Parathyroid adenoma (tissue), 2 donors: Measurements from ENCODE around the gene FIGN.

Experiments
- H2AFZ ChIP-seq: fragments of 300-600 bp; sonication (generic); one replicate; pipeline ENCODE4 v1.7.0; 2017; ENCODE audit warnings: antibody characterized with exemption, mild to moderate bottlenecking
- H3K27ac ChIP-seq: fragments of 300-600 bp; sonication (generic); one replicate; pipeline ENCODE4 v1.7.0; 2017
- H3K27me3 ChIP-seq: fragments of 300-600 bp; sonication (generic); one replicate; pipeline ENCODE4 v1.7.0; 2017; ENCODE audit warnings: low read length; ENCODE audit not compliant: control insufficient read depth, insufficient read depth
- H3K36me3 ChIP-seq: fragments of 300-600 bp; sonication (generic); one replicate; pipeline ENCODE4 v1.7.0; 2017; ENCODE audit warnings: low read length; ENCODE audit not compliant: control insufficient read depth, insufficient read depth
- H3K4me1 ChIP-seq: fragments of 300-600 bp; sonication (generic); one replicate; pipeline ENCODE4 v1.7.0; 2017; ENCODE audit warnings: control low read depth
- H3K4me2 ChIP-seq: fragments of 300-600 bp; sonication (generic); one replicate; pipeline ENCODE4 v1.7.0; 2017; ENCODE audit warnings: low read length
- H3K4me3 ChIP-seq: fragments of 300-600 bp; sonication (generic); one replicate; pipeline ENCODE4 v1.7.0; 2017; ENCODE audit warnings: low read depth, low read length
- H3K79me2 ChIP-seq: fragments of 300-600 bp; sonication (generic); one replicate; pipeline ENCODE4 v1.7.0; 2017; ENCODE audit warnings: control low read depth
- H3K9ac ChIP-seq: fragments of 300-600 bp; sonication (generic); one replicate; pipeline ENCODE4 v1.7.0; 2017; ENCODE audit warnings: mild to moderate bottlenecking
- H3K9me3 ChIP-seq: fragments of 300-600 bp; sonication (generic); one replicate; pipeline ENCODE4 v1.7.0; 2017; ENCODE audit warnings: low read length; ENCODE audit not compliant: control insufficient read depth
- CTCF ChIP-seq: fragments of 300-600 bp; sonication (generic); IDR thresholded peaks from one replicate; pipeline ENCODE4 v1.7.0; 2017; ENCODE audit warnings: antibody characterized with exemption, mild to moderate bottlenecking
- donor health status: primary hyperparathyroidism.

FIGN gene

DNA sequence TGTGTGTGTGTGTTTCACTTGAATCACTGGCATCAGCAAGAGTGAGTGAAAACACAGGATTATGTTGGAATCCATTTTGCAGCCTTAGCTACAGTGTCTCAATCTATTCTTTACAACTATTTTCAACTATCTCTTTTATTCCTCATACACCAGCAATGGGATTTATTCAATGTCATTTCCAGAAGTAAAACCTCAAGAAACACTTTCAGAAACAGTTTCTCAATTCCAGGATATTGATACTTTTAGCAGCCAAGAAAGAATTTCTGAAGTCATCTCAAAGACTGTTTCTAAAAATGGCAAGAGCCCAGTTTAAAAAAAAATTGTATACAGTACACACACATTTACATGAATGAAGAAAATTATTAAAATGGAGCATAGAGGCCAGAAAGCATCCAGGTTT, 171.6 kb downstream of the FIGN start:
- no peaks in the 10 kb centered on the region for H3K4me1 ChIP-seq
- no peaks in the 10 kb centered on the region for H3K27me3 ChIP-seq
- H3K79me2 ChIP-seq: no peaks in the 10 kb centered on the region
- no peaks in the 10 kb centered on the region for H3K9me3 ChIP-seq
- H3K9ac ChIP-seq: no peak overlapping the region
- no peak for TF ChIP-seq CTCF
- no peak overlapping the region for H3K4me2 ChIP-seq
- H2AFZ ChIP-seq: no peak overlapping the region
- no peak overlapping the region for H3K27ac ChIP-seq
- no peaks in the 10 kb centered on the region for H3K36me3 ChIP-seq
- no peak overlapping the region for H3K4me3 ChIP-seq

- no peak for TF ChIP-seq CTCF
- H3K36me3 ChIP-seq: no peaks in the 10 kb centered on the region
- no peak overlapping the region for H2AFZ ChIP-seq
- H3K79me2 ChIP-seq: no peaks in the 10 kb centered on the region
- no peaks in the 10 kb centered on the region for H3K4me1 ChIP-seq
- H3K4me2 ChIP-seq: no peak overlapping the region
- H3K9ac ChIP-seq: no peak overlapping the region
- no peaks in the 10 kb centered on the region for H3K27me3 ChIP-seq
- no peak overlapping the region for H3K27ac ChIP-seq
- no peaks in the 10 kb centered on the region for H3K9me3 ChIP-seq
- H3K4me3 ChIP-seq: no peak overlapping the region
These were observed 172.5 kb downstream of the FIGN start for GRCh38 chr2:163563336-163563735.

DNA sequence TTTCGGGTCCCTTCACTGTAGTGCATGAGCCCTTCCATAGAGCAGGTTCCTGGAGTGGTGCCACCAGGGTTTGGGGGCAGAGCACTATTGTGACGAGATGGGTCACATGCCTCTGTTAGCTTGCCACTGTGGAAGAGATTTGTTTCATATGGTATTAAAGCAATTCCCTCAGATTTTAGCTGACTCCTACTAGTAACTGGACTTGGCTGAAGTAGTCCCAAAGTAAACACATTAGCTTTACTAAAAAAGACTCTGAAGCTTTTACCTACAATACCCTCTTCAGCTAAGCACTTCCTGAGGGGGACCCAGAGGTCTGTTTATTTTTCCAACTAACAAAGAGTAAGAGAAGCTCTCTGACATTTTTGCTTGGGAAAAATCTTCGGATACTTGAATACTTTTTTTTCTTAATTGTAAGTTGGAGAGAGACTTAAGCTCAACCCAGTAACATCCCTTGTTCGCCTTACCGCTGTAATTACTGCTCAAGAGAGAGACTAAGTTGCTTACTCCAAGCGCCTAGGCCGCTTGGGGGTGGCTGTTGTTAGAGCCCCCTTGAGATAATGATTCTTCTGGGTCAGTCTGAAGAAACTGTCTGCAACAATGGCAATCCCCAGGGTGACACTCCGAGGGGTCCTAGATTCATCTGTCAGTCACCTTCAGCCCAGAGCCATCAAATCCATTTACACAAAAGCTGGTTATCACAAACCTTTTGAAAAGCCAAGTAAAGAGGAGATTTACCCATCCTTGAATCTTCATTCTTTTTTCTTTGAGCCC, 177.4 kb downstream of the FIGN start:
- Histone ChIP-seq H3K9ac (no peak overlapping the region), H3K4me1 (no peaks in the 10 kb centered on the region), H2AFZ (no peak overlapping the region), H3K27me3 (no peaks in the 10 kb centered on the region), H3K79me2 (no peaks in the 10 kb centered on the region), H3K9me3 (no peaks in the 10 kb centered on the region), H3K27ac (no peak overlapping the region), H3K4me2 (no peak overlapping the region), H3K36me3 (no peaks in the 10 kb centered on the region), H3K4me3 (no peak overlapping the region)
- TF ChIP-seq CTCF: no peak

DNA sequence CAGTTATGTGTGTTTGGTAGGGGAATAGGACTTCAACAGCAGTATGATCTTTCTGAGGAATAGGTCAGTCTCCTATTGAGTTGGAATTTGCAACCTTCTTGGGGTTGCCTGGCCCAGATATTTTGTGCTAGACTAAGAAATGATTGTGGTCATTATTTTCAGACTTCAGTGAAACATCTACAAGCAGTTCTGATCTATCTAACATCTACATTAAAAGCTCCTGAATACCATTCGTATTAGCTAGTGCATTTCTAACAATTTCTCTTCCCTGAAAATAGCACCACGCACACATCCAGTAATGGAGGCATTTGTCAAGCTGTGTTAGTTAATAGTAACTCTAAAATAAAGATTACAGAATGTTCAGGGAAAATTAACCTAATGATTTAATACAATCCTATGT, 179.3 kb downstream of the FIGN start:
- H3K9ac ChIP-seq: no peak overlapping the region
- H2AFZ ChIP-seq: no peak overlapping the region
- H3K9me3 ChIP-seq: no peaks in the 10 kb centered on the region
- TF ChIP-seq CTCF: no peak
- no peak overlapping the region for H3K4me3 ChIP-seq
- H3K4me2 ChIP-seq: no peak overlapping the region
- no peaks in the 10 kb centered on the region for H3K36me3 ChIP-seq
- no peak overlapping the region for H3K27ac ChIP-seq
- no peaks in the 10 kb centered on the region for H3K79me2 ChIP-seq
- H3K27me3 ChIP-seq: no peaks in the 10 kb centered on the region
- H3K4me1 ChIP-seq: no peaks in the 10 kb centered on the region

DNA sequence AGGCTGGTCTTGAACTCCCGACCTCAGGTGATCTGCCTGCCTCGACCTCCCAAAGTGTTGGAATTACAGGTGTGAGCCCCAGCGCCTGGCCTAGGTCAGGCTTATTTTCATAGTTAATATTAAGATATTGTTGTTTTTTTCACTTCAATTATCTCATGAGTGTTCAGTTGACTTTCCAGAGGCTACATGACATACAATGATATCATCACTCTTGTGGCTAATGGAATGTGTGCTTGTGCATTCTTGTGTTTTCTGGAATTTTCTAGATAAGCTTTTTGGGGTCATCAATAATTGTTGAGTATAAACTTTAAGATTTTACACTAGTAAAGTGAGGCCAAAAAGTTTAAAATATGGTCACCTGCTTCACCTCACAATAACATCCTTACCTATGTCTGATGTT, 180.9 kb downstream of the FIGN start:
- TF ChIP-seq CTCF: no peak
- Histone ChIP-seq H3K27ac (no peak overlapping the region), H3K27me3 (no peaks in the 10 kb centered on the region)

More for the DNA sequence above, 180.9 kb downstream of the FIGN start:
- Histone ChIP-seq H3K36me3 (no peaks in the 10 kb centered on the region), H3K79me2 (no peaks in the 10 kb centered on the region), H3K4me1 (no peaks in the 10 kb centered on the region), H3K4me3 (no peak overlapping the region), H2AFZ (no peak overlapping the region), H3K9me3 (no peaks in the 10 kb centered on the region), H3K9ac (no peak overlapping the region), H3K4me2 (no peak overlapping the region)
